Fibroblast of peridontal ligament (primary cell): Measurements from ENCODE around the gene VRK2.
"Not testable (repeated sequence)": the region's sequence is repeated elsewhere in the genome, so short reads cannot be mapped to it uniquely, and the experiment has no call there.

Experiments
- DNase-seq: peaks from one replicate; pipeline ENCODE4 v3.0.0-alpha.2; 2010; ENCODE audit errors: extremely low read depth

Gene VRK2

GRCh38 chr2:58107803-58108710 lies 61.5 kb downstream of the VRK2 start:
- peak; percentile 97 for DNase-seq

- peak; percentile 10 for DNase-seq
These were observed 62.9 kb downstream of the VRK2 start for GRCh38 chr2:58109481-58109880.

- no peak for DNase-seq
These were observed 64.2 kb downstream of the VRK2 start for GRCh38 chr2:58110765-58111164.

GRCh38 chr2:58113563-58113962 lies 67.0 kb downstream of the VRK2 start:
- DNase-seq, result not testable (repeated sequence)

- DNase-seq, result no peak
These were observed 74.1 kb downstream of the VRK2 start for GRCh38 chr2:58120626-58121229.

- DNase-seq, result no peak
These were observed 75.4 kb downstream of the VRK2 start for GRCh38 chr2:58122040-58122439.

- no peak for DNase-seq
These were observed 75.9 kb downstream of the VRK2 start for GRCh38 chr2:58122540-58122939.

- no peak for DNase-seq
These were observed 80.5 kb downstream of the VRK2 start for GRCh38 chr2:58127111-58127510.

GRCh38 chr2:58130238-58130637 lies 83.6 kb downstream of the VRK2 start:
- no peak for DNase-seq

GRCh38 chr2:58131191-58132011 lies 84.8 kb downstream of the VRK2 start:
- DNase-seq, result peak; percentile 77

- DNase-seq, result peak; percentile 46
These were observed 86.8 kb downstream of the VRK2 start for GRCh38 chr2:58133395-58133794.

- peak; percentile 11 for DNase-seq
These were observed 89.3 kb downstream of the VRK2 start for GRCh38 chr2:58135861-58136260.

- DNase-seq, result peak; percentile 90
These were observed 90.6 kb downstream of the VRK2 start for GRCh38 chr2:58137221-58137620.

GRCh38 chr2:58137856-58138255 lies 91.2 kb downstream of the VRK2 start:
- peak; percentile 15 for DNase-seq

GRCh38 chr2:58138396-58139030 lies 91.9 kb downstream of the VRK2 start:
- DNase-seq, result peak; percentile 14

GRCh38 chr2:58140508-58141072 lies 94.0 kb downstream of the VRK2 start:
- DNase-seq, result peak; percentile 90

GRCh38 chr2:58145769-58146168 lies 99.2 kb downstream of the VRK2 start:
- DNase-seq, result not testable (repeated sequence)

- DNase-seq, result peak; percentile 28
These were observed 100.1 kb downstream of the VRK2 start for GRCh38 chr2:58146707-58147106.

- DNase-seq, result no peak
These were observed 108.7 kb downstream of the VRK2 start for GRCh38 chr2:58155160-58155778.

GRCh38 chr2:58156780-58157179 lies 110.2 kb downstream of the VRK2 start:
- DNase-seq, result peak; percentile 77

- no peak for DNase-seq
These were observed 111.1 kb downstream of the VRK2 start for GRCh38 chr2:58157754-58158153.
